A549 treated with ZK216348 at 1 μM for 4 hours (cell line): ENCODE data around the gene CD27. TPM values are rescaled to one million over a fixed set of nuclear protein-coding genes. Genes with fewer than 3 reads are reported as not detected.

Source experiments
- total RNA-seq: library from RNA; stranded (reverse); fragments of 200-300 nt; extraction: Qiagen RNA extraction; gene quantifications from 5 replicates; pipeline ENCODE4 v1.2.3, GENCODE V29; 2022; ENCODE audit warnings: low read depth

CD27 gene
- not detected in 5 replicates for total RNA-seq

GRCh38 chr12:6444704-6445688, at the start of gene CD27:
CD27 (plus strand) TSS chr12:6444955; CDS start chr12:6445096, 141 bp downstream.

GRCh38 chr12:6451348-6452244, 6.8 kb downstream of the CD27 start, which contains the start of gene TAPBPL:
TAPBPL (plus strand) TSS chr12:6452042; CDS start chr12:6452249, 207 bp downstream.

GRCh38 chr12:6470375-6471163, 25.8 kb downstream of the CD27 start, which contains the start of gene VAMP1:
VAMP1 (minus strand) TSS chr12:6470677; CDS start chr12:6470531, 146 bp downstream.

GRCh38 chr12:6492838-6493496, 48.2 kb downstream of the CD27 start, which contains the start of gene MRPL51:
MRPL51 (minus strand) TSS chr12:6493262; CDS start chr12:6493136, 126 bp downstream.

GRCh38 chr12:6493497-6494257, 48.9 kb downstream of the CD27 start, which contains the start of gene NCAPD2:
NCAPD2 (plus strand) TSS chr12:6494102; CDS start chr12:6495099, 997 bp downstream.

Other genes with a start within 250 kb of the CD27 start
- gene CD9, start 244.6 kb upstream of the CD27 start, total RNA-seq: 232 to 271 TPM (median 254 TPM) in 5 replicates
- 0.20 to 0.50 TPM (median 0.39 TPM) in 4 of 5 replicates, not detected in the other for gene PLEKHG6, start 134.3 kb upstream of the CD27 start, total RNA-seq
- 398 to 545 TPM (median 486 TPM) in 5 replicates for gene TNFRSF1A, start 102.9 kb upstream of the CD27 start, total RNA-seq
- 12.4 to 24.3 TPM (median 21.4 TPM) in 5 replicates for gene SCNN1A, start 69.4 kb upstream of the CD27 start, total RNA-seq
- 154 to 248 TPM (median 229 TPM) in 5 replicates for gene LTBR, start 60.8 kb upstream of the CD27 start, total RNA-seq
- gene TAPBPL, start 7.1 kb downstream of the CD27 start, total RNA-seq: 2.4 to 3.8 TPM (median 3.7 TPM) in 5 replicates
- gene VAMP1, start 25.7 kb downstream of the CD27 start, total RNA-seq: 9.0 to 12.6 TPM (median 12.2 TPM) in 5 replicates
- gene MRPL51, start 48.3 kb downstream of the CD27 start, total RNA-seq: 267 to 374 TPM (median 329 TPM) in 5 replicates
- gene NCAPD2, start 49.1 kb downstream of the CD27 start, total RNA-seq: 52.1 to 69.4 TPM (median 63.1 TPM) in 5 replicates
- 5,971 to 9,033 TPM (median 8,788 TPM) in 5 replicates for gene GAPDH, start 89.6 kb downstream of the CD27 start, total RNA-seq
- gene IFFO1, start 111.1 kb downstream of the CD27 start, total RNA-seq: 1.6 to 2.5 TPM (median 2.2 TPM) in 5 replicates
- gene NOP2, start 123.3 kb downstream of the CD27 start, total RNA-seq: 89.7 to 116 TPM (median 103 TPM) in 5 replicates
- gene CHD4, start 162.4 kb downstream of the CD27 start, total RNA-seq: 60.1 to 82.5 TPM (median 69.6 TPM) in 5 replicates
- 0.42 to 1.1 TPM (median 0.76 TPM) in 5 replicates for gene LPAR5, start 191.0 kb downstream of the CD27 start, total RNA-seq
- gene ACRBP, start 202.5 kb downstream of the CD27 start, total RNA-seq: 0.29 to 0.48 TPM (median 0.38 TPM) in 4 of 5 replicates, not detected in the other
- gene ING4, start 218.2 kb downstream of the CD27 start, total RNA-seq: 11.3 to 18.6 TPM (median 14.4 TPM) in 5 replicates
- 49.6 to 66.0 TPM (median 62.9 TPM) in 5 replicates for gene ZNF384, start 244.4 kb downstream of the CD27 start, total RNA-seq